H1 (cell line): ENCODE results near the gene ACRV1. TPM values are rescaled to one million over a fixed set of nuclear protein-coding genes. Genes with fewer than 3 reads are reported as not detected.
A peak's percentile ranks its signal among the peaks of the same experiment; 100 is the strongest.

Experiments used
- CTCF ChIA-PET: fragments of 300-600 bp; sonication (Branson Sonifier 250); formaldehyde crosslinking; loops from one replicate; lab custom pipeline; 2021; ENCODE audit not compliant: partially characterized antibody; lab: Charles Lee
- POLR2A ChIA-PET: fragments of 300-600 bp; sonication (Branson Sonifier 250); formaldehyde crosslinking; loops from one replicate; lab custom pipeline; 2021; ENCODE audit warnings: inconsistent platforms; ENCODE audit not compliant: partially characterized antibody; lab: Charles Lee
- DNase-seq, 2 experiments: peaks; one replicate each; pipeline versions ENCODE4 v3.0.0 to v3.0.0-alpha.2; 2010 to 2022; ENCODE audit warnings: low spot score in 2 of 2, low read depth in 1 of 2, mixed read lengths in 1 of 2
- FAIRE-seq: peaks from 2 replicates; lab custom pipeline; 2011; peaks lifted over from hg19 to GRCh38; lab: Jason Lieb, UNC
- H2AFZ ChIP-seq: 2 replicates; pipeline ENCODE4 v1.8.1; 2012; ENCODE audit warnings: low read length, inconsistent platforms
- H2AK5ac ChIP-seq: 2 replicates; pipeline ENCODE4 v1.6.1; 2013; ENCODE audit warnings: low read depth, low read length
- H2BK120ac ChIP-seq: replicated peaks from 2 replicates; pipeline ENCODE3; 2013; ENCODE audit warnings: low read depth, low read length, inconsistent platforms
- H2BK12ac ChIP-seq: 2 replicates; pipeline ENCODE4 v1.6.1; 2013; ENCODE audit warnings: low read depth, low read length
- H2BK15ac ChIP-seq: 2 replicates; pipeline ENCODE4 v1.6.1; 2013; ENCODE audit warnings: low read length
- H2BK20ac ChIP-seq: 2 replicates; pipeline ENCODE4 v1.6.1; 2013; ENCODE audit warnings: low read length
- H2BK5ac ChIP-seq: 2 replicates; pipeline ENCODE4 v1.6.1; 2013; ENCODE audit warnings: low read depth, low read length
- H3K14ac ChIP-seq: 2 replicates; pipeline ENCODE4 v1.6.1; 2013; ENCODE audit warnings: inconsistent platforms; ENCODE audit not compliant: insufficient read length
- H3K18ac ChIP-seq: 2 replicates; pipeline ENCODE4 v1.6.1; 2013; ENCODE audit warnings: low read length; ENCODE audit errors: extremely low read depth
- H3K23ac ChIP-seq: 2 replicates; pipeline ENCODE4 v1.6.1; 2013; ENCODE audit warnings: inconsistent platforms; ENCODE audit not compliant: insufficient read length
- H3K23me2 ChIP-seq: 2 replicates; pipeline ENCODE4 v1.6.1; 2013; ENCODE audit warnings: low read depth, low read length
- H3K27ac ChIP-seq: 2 replicates; pipeline ENCODE4 v1.6.1; 2011; ENCODE audit warnings: low read depth, low read length, inconsistent platforms
- H3K27me3 ChIP-seq, 4 experiments: replicated peaks in 1 of 4; 1 replicate in 1 of 4; 2 replicates in 3 of 4; pipeline versions ENCODE4 v1.6.1 to v1.8.1; 2011 to 2013; ENCODE audit warnings: low read length in 3 of 4, mild to moderate bottlenecking in 3 of 4, inconsistent platforms in 2 of 4, mixed read lengths in 2 of 4, moderate library complexity in 1 of 4; ENCODE audit not compliant: control insufficient read depth in 3 of 4, insufficient read depth in 3 of 4; ENCODE audit errors: extremely low read depth in 1 of 4
- H3K36me3 ChIP-seq, 4 experiments: 2 replicates each; pipeline versions ENCODE4 v1.6.1 to v1.8.1; 2011 to 2013; ENCODE audit warnings: mild to moderate bottlenecking in 4 of 4, low read length in 3 of 4, moderate library complexity in 2 of 4, control low read depth in 1 of 4, inconsistent platforms in 1 of 4; ENCODE audit not compliant: insufficient read depth in 4 of 4, control insufficient read depth in 2 of 4
- H3K4ac ChIP-seq: replicated peaks from 2 replicates; pipeline ENCODE3; 2013; ENCODE audit warnings: low read length, low read depth, mixed read lengths, inconsistent platforms; ENCODE audit not compliant: insufficient read length
- H3K4me1 ChIP-seq, 4 experiments: replicated peaks in 1 of 4; 1 replicate in 1 of 4; 2 replicates in 3 of 4; pipeline versions ENCODE4 v1.6.1 to v1.8.1; 2011 to 2013; ENCODE audit warnings: low read length in 3 of 4, inconsistent platforms in 2 of 4, mixed read lengths in 1 of 4; ENCODE audit not compliant: insufficient read depth in 4 of 4, control insufficient read depth in 3 of 4
- H3K4me2 ChIP-seq, 2 experiments: 2 replicates each; pipeline versions ENCODE4 v1.6.1 to v1.8.1; 2011 to 2013; ENCODE audit warnings: low read depth in 2 of 2, low read length in 2 of 2, control low read depth in 1 of 2, inconsistent platforms in 1 of 2, mild to moderate bottlenecking in 1 of 2; ENCODE audit not compliant: insufficient read depth in 1 of 2
- H3K4me3 ChIP-seq, 4 experiments: fragments of 200-600, 300-600 bp in 1 of 4; sonication (generic), shearing (Covaris generic), sonication (Bioruptor Twin) in 1 of 4; 2 replicates each; pipeline versions ENCODE4 v1.5.1 to v1.8.1; 2011 to 2016; ENCODE audit warnings: low read length in 4 of 4, low read depth in 3 of 4, control low read depth in 2 of 4, inconsistent platforms in 2 of 4, mild to moderate bottlenecking in 2 of 4, mixed read lengths in 1 of 4, moderate library complexity in 1 of 4; ENCODE audit not compliant: insufficient read depth in 2 of 4; ENCODE audit errors: extremely low read depth in 1 of 4
- H3K56ac ChIP-seq: replicated peaks from 2 replicates; pipeline ENCODE3; 2013; ENCODE audit warnings: low read depth, mild to moderate bottlenecking, mixed read lengths, low read length, inconsistent platforms; ENCODE audit not compliant: insufficient read length
- H3K79me1 ChIP-seq: 2 replicates; pipeline ENCODE4 v1.6.1; 2013; ENCODE audit warnings: low read depth, low read length, control low read depth
- H3K79me2 ChIP-seq, 2 experiments: 2 replicates each; pipeline versions ENCODE4 v1.6.1 to v1.8.1; 2012 to 2013; ENCODE audit warnings: low read length in 2 of 2, mild to moderate bottlenecking in 2 of 2, inconsistent platforms in 1 of 2; ENCODE audit not compliant: insufficient read depth in 2 of 2, control insufficient read depth in 1 of 2
- H3K9ac ChIP-seq, 4 experiments: replicated peaks in 1 of 4; 1 replicate in 1 of 4; 2 replicates in 3 of 4; pipeline versions ENCODE4 v1.6.1 to v1.8.1; 2011 to 2013; ENCODE audit warnings: low read depth in 3 of 4, low read length in 3 of 4, control low read depth in 2 of 4, mild to moderate bottlenecking in 2 of 4, moderate library complexity in 2 of 4, inconsistent platforms in 1 of 4; ENCODE audit errors: extremely low read depth in 1 of 4
- H3K9me3 ChIP-seq, 2 experiments: 2 replicates each; pipeline versions ENCODE4 v1.6.1 to v1.8.1; 2012 to 2013; ENCODE audit warnings: mild to moderate bottlenecking in 2 of 2, moderate library complexity in 2 of 2, control low read depth in 1 of 2, inconsistent platforms in 1 of 2, low read depth in 1 of 2, low read length in 1 of 2, mixed read lengths in 1 of 2; ENCODE audit not compliant: insufficient read depth in 2 of 2
- H4K20me1 ChIP-seq, 2 experiments: replicated peaks in 1 of 2; 2 replicates each; pipeline versions ENCODE3 to v1.8.1; 2011 to 2013; ENCODE audit warnings: inconsistent platforms in 2 of 2, low read length in 2 of 2, mild to moderate bottlenecking in 1 of 2; ENCODE audit not compliant: insufficient read depth in 2 of 2, control insufficient read depth in 1 of 2
- H4K5ac ChIP-seq: 2 replicates; pipeline ENCODE4 v1.6.1; 2013; ENCODE audit warnings: low read length, low read depth, mixed read lengths, inconsistent platforms; ENCODE audit not compliant: insufficient read length
- H4K8ac ChIP-seq: 2 replicates; pipeline ENCODE4 v1.8.0; 2013; ENCODE audit warnings: mild to moderate bottlenecking, moderate library complexity, low read length, inconsistent platforms; ENCODE audit not compliant: insufficient read depth; ENCODE audit errors: extremely low read depth
- H4K91ac ChIP-seq: replicated peaks from 2 replicates; pipeline ENCODE3; 2013; ENCODE audit warnings: low read length, mixed read lengths, inconsistent platforms; ENCODE audit not compliant: insufficient read length
- BACH1 ChIP-seq: IDR thresholded peaks from 2 replicates; pipeline ENCODE4 v1.6.1; 2012; ENCODE audit warnings: low read length, improper control_type of control experiment
- CHD1 ChIP-seq: IDR thresholded peaks from 2 replicates; pipeline ENCODE4 v1.6.1; 2012; ENCODE audit warnings: low read depth, low read length, improper control_type of control experiment
- EP300 ChIP-seq, 2 experiments: IDR thresholded peaks; 1 replicate in 1 of 2; 2 replicates in 1 of 2; pipeline ENCODE4 v1.6.1; 2011 to 2012; ENCODE audit warnings: low read depth in 2 of 2, low read length in 2 of 2, mild to moderate bottlenecking in 2 of 2, borderline replicate concordance in 1 of 2, inconsistent platforms in 1 of 2, moderate library complexity in 1 of 2
- HDAC2 ChIP-seq, 2 experiments: fragments of 300-600 bp in 1 of 2; sonication (generic) in 1 of 2; IDR thresholded peaks; 2 replicates each; pipeline ENCODE4 v1.6.1; 2011 to 2012; ENCODE audit warnings: low read depth in 2 of 2, low read length in 2 of 2, mild to moderate bottlenecking in 2 of 2, moderate library complexity in 2 of 2, borderline replicate concordance in 1 of 2, inconsistent platforms in 1 of 2
- KDM1A ChIP-seq: fragments of 200-600, 300-600 bp; sonication (generic); IDR thresholded peaks from 2 replicates; pipeline ENCODE4 v1.7.1; 2016; ENCODE audit warnings: mild to moderate bottlenecking, low read length, borderline replicate concordance
- KDM4A ChIP-seq: IDR thresholded peaks from one replicate; pipeline ENCODE4 v1.7.1; 2012; ENCODE audit warnings: low read depth, mild to moderate bottlenecking, moderate library complexity, low read length, inconsistent platforms; ENCODE audit not compliant: severe bottlenecking
- PHF8 ChIP-seq: fragments of 200-600 bp; sonication (generic); conservative IDR thresholded peaks from 2 replicates; pipeline ENCODE4 v1.7.1; 2012; ENCODE audit warnings: low read depth, mild to moderate bottlenecking, inconsistent platforms, low read length, moderate library complexity
- USF2 ChIP-seq: IDR thresholded peaks from 2 replicates; pipeline ENCODE4 v1.6.1; 2011; ENCODE audit warnings: low read length, improper control_type of control experiment
- YY1 ChIP-seq: IDR thresholded peaks from 2 replicates; pipeline ENCODE4 v1.6.1; 2011; ENCODE audit warnings: low read depth, mild to moderate bottlenecking, low read length
- ZNF274 ChIP-seq: IDR thresholded peaks from 2 replicates; pipeline ENCODE4 v1.7.0; 2012; ENCODE audit warnings: low read length, borderline replicate concordance; ENCODE audit errors: extremely low read depth
- WGBS, 2 experiments: shearing (Covaris generic) in 1 of 2; methylation state at CpG; one replicate each; pipeline versions ENCODE4 v1.1.6 to v1.1.7; 2013 to 2015; ENCODE audit warnings: low lambda C conversion rate in 2 of 2, mixed read lengths in 2 of 2, inconsistent platforms in 1 of 2, low coverage in 1 of 2, missing lambda C conversion rate in 1 of 2; ENCODE audit not compliant: insufficient replicate concordance in 2 of 2, insufficient coverage in 1 of 2, insufficient read length in 1 of 2; ENCODE audit errors: extremely low coverage in 1 of 2, missing lambda C conversion rate in 1 of 2; 5-methylcytosine and 5-hydroxymethylcytosine counted together
- polyA plus RNA-seq, 7 experiments: library from polyadenylated mRNA; depleted of rRNA in 3 of 7; stranded (reverse) in 5 of 7; unstranded in 2 of 7; fragments of >200 nt in 5 of 7; fragments of 200-250 nt in 2 of 7; gene quantifications; 1 replicate in 5 of 7; 2 replicates in 1 of 7; 4 replicates in 1 of 7; pipeline versions ENCODE4 v1.2.1 to v1.2.3, GENCODE V29; 2011 to 2013; ENCODE audit warnings: missing spikeins in 2 of 7, mixed read lengths in 2 of 7
- total RNA-seq: library from RNA; stranded (reverse); fragmentation: NEBNext Ultra II Directional; extraction: Animal tissue kit (Norgen Biotek cat#: 25700); gene quantifications from 2 replicates; pipeline ENCODE4 v1.2.1, GENCODE V29; 2021

ACRV1 gene
- total and polyA plus RNA-seq, 2 of the 8 experiments (the other 6 are each of a cell fraction or from before 2014, with no cell fraction given), result 0.06 TPM; not detected in 1

GRCh38 chr11:125626288-125626950 is 54.2 kb downstream of the ACRV1 start:
- Histone ChIP-seq H3K56ac (peak overlapping the region; percentile 91), H3K23ac (no peak overlapping the region), H3K4me2 (peak overlapping the region; percentile 75 to 86), H2BK12ac (no peak overlapping the region; the same call in 1 of the 2 replicates), H3K79me1 (no peaks in the 10 kb centered on the region; the same call in 1 of the 2 replicates), H2BK20ac (no peak overlapping the region), H3K23me2 (peaks cover 4% of the 10 kb centered on the region), H3K9ac (peak overlapping the region; percentile 92 to 99 (median 96)), H3K4me3 (peak overlapping the region; percentile 82 to 97 (median 92)), H2BK15ac (no peak overlapping the region), H4K91ac (peak overlapping the region; percentile 48), H3K4ac (peak overlapping the region; percentile 1), H3K27ac (peak overlapping the region; percentile 98), H3K9me3 (no peaks in the 10 kb centered on the region), H3K27me3 (no peaks in the 10 kb centered on the region), H3K14ac (no peak overlapping the region), H2AK5ac (no peak overlapping the region), H2BK120ac (no peak overlapping the region), H4K20me1 (no peaks in the 10 kb centered on the region), H2BK5ac (peak overlapping the region; percentile 94), H4K5ac (peak overlapping the region; percentile 55), H2AFZ (no peak overlapping the region), H3K4me1 (peaks cover 0 to 5% (median 2%) of the 10 kb centered on the region in 4 experiments; a peak in 3 of 7 replicates), H3K36me3 (peaks cover 0 to 48% (median 20%) of the 10 kb centered on the region in 4 experiments; a peak in 6 of 8 replicates), H4K8ac (peak overlapping the region; percentile 98), H3K18ac (no peak overlapping the region; the same call in 1 of the 2 replicates), H3K79me2 (peaks cover 8 to 38% of the 10 kb centered on the region in 2 experiments; a peak in 3 of 4 replicates)
- WGBS, 2 experiments, result 1% methylated on average over 14 of the region's 18 CpGs; no CpG with 5 or more reads in 1 of the 2 experiments
- ChIA-PET POLR2A (interaction anchor here (0.7 to 4.0 kb wide), 22 partner anchors 8 to 584 kb away, joined by 3 to 49 read pairs (median 4); partner anchors contain the start of genes EI24, FEZ1, HYLS1 and PUS3), CTCF (interaction anchor here (0.6 to 1.4 kb wide), 6 partner anchors 8 to 362 kb away, joined by 3 to 4 read pairs (median 3); no protein-coding TSS in a partner anchor)
- DNase-seq (peak in 1 of 2 experiments; percentile 82), FAIRE-seq (peak; percentile 65)
- no peak for TF ChIP-seq KDM1A
- TF ChIP-seq USF2, result no peak
- no peak for TF ChIP-seq BACH1
- no peak for TF ChIP-seq PHF8
- no peak; the same call in 1 of the 2 replicates for TF ChIP-seq CHD1
- no peak for TF ChIP-seq KDM4A
- TF ChIP-seq ZNF274, result no peak
- TF ChIP-seq EP300 (IDR thresholded peaks at IDR 0.05; ENCODE audit: borderline replicate concordance in 1 of 2, low read depth in 2 of 2, low read length in 2 of 2), result no peak
- no peak for TF ChIP-seq HDAC2 (IDR thresholded peaks at IDR 0.05; ENCODE audit: borderline replicate concordance in 1 of 2, low read depth in 2 of 2, low read length in 2 of 2)
- TF ChIP-seq YY1, result no peak
